Measurements from ENCODE around the gene SNRNP25. TPM values are rescaled to one million over a fixed set of nuclear protein-coding genes. Genes with fewer than 3 reads are reported as not detected.

The SNRNP25 gene
- total and polyA plus RNA-seq, 4 donors: 10.3 to 30.9 (median 20.9) TPM

GRCh38 chr16:50769-51591, 2.6 kb upstream of the SNRNP25 start:
- Histone ChIP-seq H3K9ac (ENCODE audit: insufficient read depth in 1 of 2, low read length in 2 of 2) (no peak overlapping the region), H3K4me3 (no peak overlapping the region), H3K27ac (ENCODE audit: low read depth in 1 of 2, low read length in 1 of 2) (no peak overlapping the region), H3K27me3 (ENCODE audit: control insufficient read depth in 3 of 3, insufficient read depth in 3 of 3, low read length in 2 of 3) (no peaks in the 10 kb centered on the region), H3K36me3 (ENCODE audit: control insufficient read depth in 4 of 4, insufficient read depth in 4 of 4, low read length in 4 of 4) (peaks cover 0 to 16% (median 8%) of the 10 kb centered on the region in 4 donors), H3K9me3 (ENCODE audit: control insufficient read depth in 4 of 4, insufficient read depth in 3 of 4, low read length in 3 of 4) (no peaks in the 10 kb centered on the region), H3K4me1 (ENCODE audit: control insufficient read depth in 5 of 5, insufficient read depth in 5 of 5, low read length in 5 of 5) (peaks cover 0 to 7% (median 3%) of the 10 kb centered on the region in 5 donors)
- ATAC-seq (ENCODE audit: insufficient read depth, low FRiP score): no peak
- WGBS, 2 donors: 88 to 94% methylated on average over 15 of the region's 15 CpGs
- no peak for DNase-seq
- no peak for TF ChIP-seq CTCF (IDR thresholded peaks at IDR 0.05; ENCODE audit: control extremely low read depth, extremely low read depth)

- no peak overlapping the region for H3K27ac ChIP-seq (ENCODE audit: low read depth in 1 of 2, low read length in 1 of 2)
- no peak for TF ChIP-seq CTCF (IDR thresholded peaks at IDR 0.05; ENCODE audit: control extremely low read depth, extremely low read depth)
- 43 to 47% methylated on average over 12 of the region's 12 CpGs for WGBS, 2 donors
- H3K27me3 ChIP-seq (ENCODE audit: control insufficient read depth in 3 of 3, insufficient read depth in 3 of 3, low read length in 2 of 3): no peaks in the 10 kb centered on the region
- H3K4me3 ChIP-seq: peak overlapping the region; percentile 75
- no peaks in the 10 kb centered on the region for H3K9me3 ChIP-seq (ENCODE audit: control insufficient read depth in 4 of 4, insufficient read depth in 3 of 4, low read length in 3 of 4)
- no peak for DNase-seq
- H3K9ac ChIP-seq (ENCODE audit: insufficient read depth in 1 of 2, low read length in 2 of 2): peak overlapping the region in 1 of 2 donors; percentile 42
- H3K4me1 ChIP-seq (ENCODE audit: control insufficient read depth in 5 of 5, insufficient read depth in 5 of 5, low read length in 5 of 5): peaks cover 0 to 7% (median 3%) of the 10 kb centered on the region in 5 donors
- peaks cover 0 to 42% (median 12%) of the 10 kb centered on the region in 4 donors for H3K36me3 ChIP-seq (ENCODE audit: control insufficient read depth in 4 of 4, insufficient read depth in 4 of 4, low read length in 4 of 4)
- no peak for ATAC-seq (ENCODE audit: insufficient read depth, low FRiP score)
Observed at GRCh38 chr16:54237-54581, 581 bp downstream of the SNRNP25 start.

- Histone ChIP-seq H3K27ac (ENCODE audit: low read depth in 1 of 2, low read length in 1 of 2) (no peak overlapping the region), H3K9ac (ENCODE audit: insufficient read depth in 1 of 2, low read length in 2 of 2) (no peak overlapping the region), H3K4me3 (no peak overlapping the region), H3K27me3 (ENCODE audit: control insufficient read depth in 3 of 3, insufficient read depth in 3 of 3, low read length in 2 of 3) (no peaks in the 10 kb centered on the region), H3K9me3 (ENCODE audit: control insufficient read depth in 4 of 4, insufficient read depth in 3 of 4, low read length in 3 of 4) (no peaks in the 10 kb centered on the region), H3K4me1 (ENCODE audit: control insufficient read depth in 5 of 5, insufficient read depth in 5 of 5, low read length in 5 of 5) (peaks cover 0 to 7% (median 3%) of the 10 kb centered on the region in 5 donors), H3K36me3 (ENCODE audit: control insufficient read depth in 4 of 4, insufficient read depth in 4 of 4, low read length in 4 of 4) (peaks cover 0 to 53% (median 21%) of the 10 kb centered on the region in 4 donors)
- DNase-seq (no peak), ATAC-seq (ENCODE audit: insufficient read depth, low FRiP score) (no peak)
- TF ChIP-seq CTCF (IDR thresholded peaks at IDR 0.05; ENCODE audit: control extremely low read depth, extremely low read depth): no peak
- 84 to 88% methylated on average over 11 of the region's 11 CpGs for WGBS, 2 donors
Observed at GRCh38 chr16:55571-56136, 2.0 kb downstream of the SNRNP25 start.
